ENCODE measurements around the gene XRN2.
"Not testable (repeated sequence)": the region's sequence is repeated elsewhere in the genome, so short reads cannot be mapped to it uniquely, and the experiment has no call there.

Gene XRN2

GRCh38 chr20:21358737-21359136 lies 55.6 kb downstream of the XRN2 start:
- no peak for DNase-seq
- H3K4me1 ChIP-seq (ENCODE audit: control extremely low read depth in 1 of 4, control insufficient read depth in 4 of 4, insufficient read depth in 4 of 4, low read length in 3 of 4), result peaks cover 0 to 15% (median 9%) of the 10 kb centered on the region in 4 experiments
- H3K27ac ChIP-seq (ENCODE audit: insufficient read depth in 1 of 2, low read depth in 1 of 2, low read length in 2 of 2, poor library complexity in 1 of 2, severe bottlenecking in 2 of 2), result no peak overlapping the region
- H3K36me3 ChIP-seq (ENCODE audit: control insufficient read depth in 4 of 4, insufficient read depth in 4 of 4, low read length in 3 of 4), result peaks cover 31 to 69% (median 50%) of the 10 kb centered on the region in 4 experiments
- POLR2A ChIA-PET, result no interaction called here
- no peaks in the 10 kb centered on the region for H3K9me3 ChIP-seq (ENCODE audit: control extremely low read depth in 1 of 5, control insufficient read depth in 4 of 5, insufficient read depth in 2 of 5, low read depth in 1 of 5, low read length in 4 of 5)
- CTCF ChIA-PET, result no interaction called here
- no peaks in the 10 kb centered on the region for H3K27me3 ChIP-seq (replicated peaks in 2 of 5; ENCODE audit: control insufficient read depth in 4 of 5, insufficient read depth in 5 of 5, low read length in 4 of 5)
- 100% methylated on average over 1 of the region's 5 CpGs for WGBS (ENCODE audit: insufficient coverage)
- no peak overlapping the region for H3K4me3 ChIP-seq (ENCODE audit: control insufficient read depth in 1 of 7, extremely low read depth in 1 of 7, insufficient read depth in 4 of 7, low read depth in 2 of 7, low read length in 6 of 7)

DNA sequence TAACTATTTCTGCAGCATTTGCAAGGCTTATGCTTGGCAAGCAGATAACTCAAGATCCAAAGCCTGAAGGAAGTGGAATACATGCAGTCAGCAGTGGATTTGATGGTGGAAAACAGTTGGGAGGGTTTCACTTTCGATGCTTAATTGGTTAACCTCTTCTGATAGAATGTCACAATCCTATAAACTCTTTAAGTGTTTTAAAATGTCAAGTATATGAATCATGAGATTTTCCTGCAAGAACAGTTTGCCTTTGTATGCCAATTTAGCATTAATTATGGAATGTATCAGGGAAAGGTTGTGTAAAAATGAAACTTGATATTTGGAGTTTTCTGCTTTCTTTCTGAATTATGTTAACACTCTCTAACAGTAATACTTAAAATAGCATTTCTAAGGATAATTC lies 57.6 kb downstream of the XRN2 start:
- ChIA-PET CTCF (no interaction called here), POLR2A (no interaction called here)
- Histone ChIP-seq H3K4me1 (ENCODE audit: control extremely low read depth in 1 of 4, control insufficient read depth in 4 of 4, insufficient read depth in 4 of 4, low read length in 3 of 4) (peaks cover 0 to 15% (median 9%) of the 10 kb centered on the region in 4 experiments), H3K36me3 (ENCODE audit: control insufficient read depth in 4 of 4, insufficient read depth in 4 of 4, low read length in 3 of 4) (peaks cover 32 to 68% (median 47%) of the 10 kb centered on the region in 4 experiments), H3K27me3 (replicated peaks in 2 of 5; ENCODE audit: control insufficient read depth in 4 of 5, insufficient read depth in 5 of 5, low read length in 4 of 5) (no peaks in the 10 kb centered on the region), H3K4me3 (ENCODE audit: control insufficient read depth in 1 of 7, extremely low read depth in 1 of 7, insufficient read depth in 4 of 7, low read depth in 2 of 7, low read length in 6 of 7) (no peak overlapping the region), H3K27ac (ENCODE audit: insufficient read depth in 1 of 2, low read depth in 1 of 2, low read length in 2 of 2, poor library complexity in 1 of 2, severe bottlenecking in 2 of 2) (no peak overlapping the region), H3K9me3 (ENCODE audit: control extremely low read depth in 1 of 5, control insufficient read depth in 4 of 5, insufficient read depth in 2 of 5, low read depth in 1 of 5, low read length in 4 of 5) (no peaks in the 10 kb centered on the region)
- DNase-seq, result no peak
- WGBS (ENCODE audit: insufficient coverage), result no CpG with 5 or more reads among the region's 1 CpG

- H3K27me3 ChIP-seq (replicated peaks in 2 of 5; ENCODE audit: control insufficient read depth in 4 of 5, insufficient read depth in 5 of 5, low read length in 4 of 5), result no peaks in the 10 kb centered on the region
- no peak overlapping the region for H3K4me3 ChIP-seq (ENCODE audit: control insufficient read depth in 1 of 7, extremely low read depth in 1 of 7, insufficient read depth in 4 of 7, low read depth in 2 of 7, low read length in 6 of 7)
- DNase-seq, result peak in 2 of 3 donors; percentile 32 to 35
- ChIA-PET POLR2A (no interaction called here), CTCF (no interaction called here)
- H3K36me3 ChIP-seq (ENCODE audit: control insufficient read depth in 4 of 4, insufficient read depth in 4 of 4, low read length in 3 of 4), result peaks cover 29 to 67% (median 46%) of the 10 kb centered on the region in 4 experiments
- H3K4me1 ChIP-seq (ENCODE audit: control extremely low read depth in 1 of 4, control insufficient read depth in 4 of 4, insufficient read depth in 4 of 4, low read length in 3 of 4), result peaks cover 0 to 15% (median 9%) of the 10 kb centered on the region in 4 experiments
- no peak overlapping the region for H3K27ac ChIP-seq (ENCODE audit: insufficient read depth in 1 of 2, low read depth in 1 of 2, low read length in 2 of 2, poor library complexity in 1 of 2, severe bottlenecking in 2 of 2)
- 24% methylated on average over 2 of the region's 2 CpGs for WGBS (ENCODE audit: insufficient coverage)
- H3K9me3 ChIP-seq (ENCODE audit: control extremely low read depth in 1 of 5, control insufficient read depth in 4 of 5, insufficient read depth in 2 of 5, low read depth in 1 of 5, low read length in 4 of 5), result no peaks in the 10 kb centered on the region
Observed at GRCh38 chr20:21361266-21361665, 58.1 kb downstream of the XRN2 start.

DNA sequence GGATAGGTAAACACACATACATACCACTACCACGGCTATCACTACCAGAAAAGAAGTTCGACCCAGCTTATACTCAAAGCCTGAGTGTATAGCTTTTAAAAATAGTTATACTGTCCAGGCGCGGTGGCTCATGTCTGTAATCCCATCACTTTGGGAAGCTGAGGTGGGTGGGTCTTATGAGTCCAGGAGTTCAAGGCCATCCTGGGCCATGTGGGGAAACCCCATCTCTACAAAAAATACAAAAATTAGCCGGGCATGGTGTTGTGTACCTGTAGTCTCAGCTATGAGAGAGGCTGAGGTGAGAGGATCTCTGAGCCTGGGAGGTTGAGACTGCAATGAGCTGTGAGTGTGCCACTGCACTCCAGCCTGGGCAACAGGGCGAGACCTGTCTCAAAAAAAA lies 61.3 kb downstream of the XRN2 start:
- peaks cover 0 to 15% (median 9%) of the 10 kb centered on the region in 4 experiments for H3K4me1 ChIP-seq (ENCODE audit: control extremely low read depth in 1 of 4, control insufficient read depth in 4 of 4, insufficient read depth in 4 of 4, low read length in 3 of 4)
- H3K27ac ChIP-seq (ENCODE audit: insufficient read depth in 1 of 2, low read depth in 1 of 2, low read length in 2 of 2, poor library complexity in 1 of 2, severe bottlenecking in 2 of 2), result no peak overlapping the region
- H3K9me3 ChIP-seq (ENCODE audit: control extremely low read depth in 1 of 5, control insufficient read depth in 4 of 5, insufficient read depth in 2 of 5, low read depth in 1 of 5, low read length in 4 of 5), result no peaks in the 10 kb centered on the region
- 100% methylated on average over 1 of the region's 6 CpGs for whole genome bisulfite sequencing (ENCODE audit: insufficient coverage)
- no peak for DNase-seq
- no peak overlapping the region for H3K4me3 ChIP-seq (ENCODE audit: control insufficient read depth in 1 of 7, extremely low read depth in 1 of 7, insufficient read depth in 4 of 7, low read depth in 2 of 7, low read length in 6 of 7)
- no peaks in the 10 kb centered on the region for H3K27me3 ChIP-seq (replicated peaks in 2 of 5; ENCODE audit: control insufficient read depth in 4 of 5, insufficient read depth in 5 of 5, low read length in 4 of 5)
- CTCF ChIA-PET, result interaction anchor here (0.8 to 1.8 kb wide), 4 partner anchors 16 to 129 kb away, joined by 3 to 5 read pairs (median 4); no protein-coding TSS in a partner anchor
- H3K36me3 ChIP-seq (ENCODE audit: control insufficient read depth in 4 of 4, insufficient read depth in 4 of 4, low read length in 3 of 4), result peaks cover 23 to 62% (median 44%) of the 10 kb centered on the region in 4 experiments
- POLR2A ChIA-PET, result interaction anchor here (0.6 kb wide), 1 partner anchor 92 kb away, joined by 3 read pairs; no protein-coding TSS in a partner anchor

- DNase-seq, result no peak
- Histone ChIP-seq H3K27me3 (replicated peaks in 2 of 5; ENCODE audit: control insufficient read depth in 4 of 5, insufficient read depth in 5 of 5, low read length in 4 of 5) (no peaks in the 10 kb centered on the region), H3K27ac (ENCODE audit: insufficient read depth in 1 of 2, low read depth in 1 of 2, low read length in 2 of 2, poor library complexity in 1 of 2, severe bottlenecking in 2 of 2) (no peak overlapping the region), H3K4me1 (ENCODE audit: control extremely low read depth in 1 of 4, control insufficient read depth in 4 of 4, insufficient read depth in 4 of 4, low read length in 3 of 4) (peaks cover 0 to 9% (median 8%) of the 10 kb centered on the region in 4 experiments), H3K4me3 (ENCODE audit: control insufficient read depth in 1 of 7, extremely low read depth in 1 of 7, insufficient read depth in 4 of 7, low read depth in 2 of 7, low read length in 6 of 7) (no peak overlapping the region), H3K9me3 (ENCODE audit: control extremely low read depth in 1 of 5, control insufficient read depth in 4 of 5, insufficient read depth in 2 of 5, low read depth in 1 of 5, low read length in 4 of 5) (no peaks in the 10 kb centered on the region), H3K36me3 (ENCODE audit: control insufficient read depth in 4 of 4, insufficient read depth in 4 of 4, low read length in 3 of 4) (peaks cover 23 to 63% (median 46%) of the 10 kb centered on the region in 4 experiments)
- POLR2A ChIA-PET, result interaction anchor here (0.6 to 0.7 kb wide), 2 partner anchors 41 to 61 kb away, joined by 3 to 4 read pairs; no protein-coding TSS in a partner anchor
- no CpG with 5 or more reads among the region's 3 CpGs for WGBS (ENCODE audit: insufficient coverage)
- CTCF ChIA-PET, result interaction anchor here (1.8 kb wide), 1 partner anchor 14 kb away, joined by 4 read pairs; no protein-coding TSS in a partner anchor
Observed at GRCh38 chr20:21365771-21366170, 62.6 kb downstream of the XRN2 start.

DNA sequence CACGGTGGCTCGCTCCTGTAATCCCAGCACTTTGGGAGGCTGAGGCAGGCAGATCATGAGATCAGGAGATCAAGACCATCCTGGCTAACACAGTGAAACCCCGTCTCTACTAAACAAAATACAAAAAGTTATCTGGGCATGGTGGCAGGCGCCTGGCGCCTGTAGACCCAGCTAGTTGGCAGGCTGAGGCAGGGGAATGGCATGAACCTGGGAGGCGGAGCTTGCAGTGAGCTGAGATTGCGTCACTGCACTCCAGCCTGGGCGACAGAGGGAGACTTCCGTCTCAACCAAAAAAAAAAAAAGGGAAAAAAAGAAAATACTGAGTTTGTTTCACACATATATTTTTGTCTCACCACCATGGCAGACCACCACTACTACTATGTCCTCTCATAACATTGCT lies 63.1 kb downstream of the XRN2 start:
- H3K36me3 ChIP-seq (ENCODE audit: control insufficient read depth in 4 of 4, insufficient read depth in 4 of 4, low read length in 3 of 4), result peaks cover 26 to 68% (median 50%) of the 10 kb centered on the region in 4 experiments
- ChIA-PET POLR2A (interaction anchor here (0.6 to 0.7 kb wide), 2 partner anchors 42 to 62 kb away, joined by 3 to 4 read pairs; no protein-coding TSS in a partner anchor), CTCF (interaction anchor here (1.0 kb wide), 1 partner anchor 14 kb away, joined by 3 read pairs; no protein-coding TSS in a partner anchor)
- not testable (repeated sequence) for H3K4me1 ChIP-seq (ENCODE audit: control extremely low read depth in 1 of 4, control insufficient read depth in 4 of 4, insufficient read depth in 4 of 4, low read length in 3 of 4); H3K27ac ChIP-seq (ENCODE audit: insufficient read depth in 1 of 2, low read depth in 1 of 2, low read length in 2 of 2, poor library complexity in 1 of 2, severe bottlenecking in 2 of 2); H3K9me3 ChIP-seq (ENCODE audit: control extremely low read depth in 1 of 5, control insufficient read depth in 4 of 5, insufficient read depth in 2 of 5, low read depth in 1 of 5, low read length in 4 of 5); H3K27me3 ChIP-seq (replicated peaks in 2 of 5; ENCODE audit: control insufficient read depth in 4 of 5, insufficient read depth in 5 of 5, low read length in 4 of 5); H3K4me3 ChIP-seq (ENCODE audit: control insufficient read depth in 1 of 7, extremely low read depth in 1 of 7, insufficient read depth in 4 of 7, low read depth in 2 of 7, low read length in 6 of 7); DNase-seq
- WGBS (ENCODE audit: insufficient coverage), result 100% methylated on average over 4 of the region's 9 CpGs

GRCh38 chr20:21368791-21369190 lies 65.7 kb downstream of the XRN2 start:
- Histone ChIP-seq H3K36me3 (ENCODE audit: control insufficient read depth in 4 of 4, insufficient read depth in 4 of 4, low read length in 3 of 4) (peaks cover 13 to 61% (median 43%) of the 10 kb centered on the region in 4 experiments), H3K4me3 (ENCODE audit: control insufficient read depth in 1 of 7, extremely low read depth in 1 of 7, insufficient read depth in 4 of 7, low read depth in 2 of 7, low read length in 6 of 7) (no peak overlapping the region), H3K27ac (ENCODE audit: insufficient read depth in 1 of 2, low read depth in 1 of 2, low read length in 2 of 2, poor library complexity in 1 of 2, severe bottlenecking in 2 of 2) (no peak overlapping the region), H3K27me3 (replicated peaks in 2 of 5; ENCODE audit: control insufficient read depth in 4 of 5, insufficient read depth in 5 of 5, low read length in 4 of 5) (no peaks in the 10 kb centered on the region), H3K4me1 (ENCODE audit: control extremely low read depth in 1 of 4, control insufficient read depth in 4 of 4, insufficient read depth in 4 of 4, low read length in 3 of 4) (no peaks in the 10 kb centered on the region), H3K9me3 (ENCODE audit: control extremely low read depth in 1 of 5, control insufficient read depth in 4 of 5, insufficient read depth in 2 of 5, low read depth in 1 of 5, low read length in 4 of 5) (no peaks in the 10 kb centered on the region)
- no peak for DNase-seq
- 100% methylated on average over 1 of the region's 2 CpGs for WGBS (ENCODE audit: insufficient coverage)
- CTCF ChIA-PET, result no interaction called here
- POLR2A ChIA-PET, result no interaction called here
